Measurements from ENCODE around the gene STAC. TPM values are rescaled to one million over a fixed set of nuclear protein-coding genes. Genes with fewer than 3 reads are reported as not detected.

The STAC gene
- total and polyA plus RNA-seq, 12 donors = 1.3 to 12.0 (median 3.4) TPM

DNA sequence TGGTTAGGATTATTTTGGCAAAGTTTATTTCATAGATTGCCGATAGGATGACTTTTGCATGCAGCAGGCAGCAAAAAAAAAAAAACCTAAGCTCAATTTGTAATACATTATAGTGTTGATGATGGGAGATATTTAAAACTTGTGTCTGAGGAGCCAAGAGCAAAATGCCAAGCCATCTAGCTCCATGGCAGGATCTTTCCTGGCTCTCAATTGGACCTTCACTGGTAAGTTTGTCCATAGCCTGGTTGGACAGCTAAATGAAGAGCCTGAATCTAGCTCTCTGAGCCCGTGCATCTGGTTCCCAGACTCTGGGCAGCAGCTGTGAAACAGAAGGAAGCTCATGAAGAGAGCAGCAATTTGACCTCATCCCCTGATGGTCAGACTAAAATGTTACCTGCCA lies 17.5 kb downstream of the STAC start:
- no peak overlapping the region for H3K4me3 ChIP-seq
- H3K27me3 ChIP-seq = no peaks in the 10 kb centered on the region
- 89 to 94% (median 92%) methylated on average over 2 of the region's 2 CpGs for WGBS, 4 donors
- no peak for TF ChIP-seq POLR2A (IDR thresholded peaks at IDR 0.05)
- H3K27ac ChIP-seq = no peak overlapping the region
- intact Hi-C loops (cut with DNase I) = no loop called here
- no peak for DNase-seq
- no peaks in the 10 kb centered on the region for H3K4me1 ChIP-seq (replicated peaks in 1 of 2)
- H3K36me3 ChIP-seq (replicated peaks in 1 of 2) = no peaks in the 10 kb centered on the region
- H3K9me3 ChIP-seq (replicated peaks in 1 of 3) = no peaks in the 10 kb centered on the region

DNA sequence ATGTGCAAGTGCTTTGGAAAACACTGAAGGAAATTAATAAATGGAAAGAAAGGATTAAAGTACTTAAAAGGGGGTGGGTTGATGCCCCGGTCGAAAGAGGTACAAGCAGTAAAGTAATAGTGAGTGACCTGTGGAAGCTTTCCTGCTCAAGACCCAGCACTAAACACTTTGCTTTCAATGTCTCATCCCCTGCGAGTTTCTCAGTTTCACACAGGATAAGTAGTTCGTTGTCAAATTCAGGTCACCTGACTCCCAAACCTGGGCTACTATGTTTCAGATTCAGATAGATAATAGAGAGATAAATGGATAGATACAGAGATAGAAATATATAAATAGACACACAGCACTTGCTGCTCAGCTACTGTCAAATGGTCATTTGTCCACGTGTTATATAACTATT lies 19.6 kb downstream of the STAC start:
- TF ChIP-seq CTCF (IDR thresholded peaks at IDR 0.05) = no peak
- TF ChIP-seq POLR2A (IDR thresholded peaks at IDR 0.05) = no peak
- no peak for DNase-seq
- Histone ChIP-seq H3K27me3 (no peaks in the 10 kb centered on the region), H3K9me3 (replicated peaks in 1 of 3) (no peaks in the 10 kb centered on the region), H3K4me3 (no peak overlapping the region), H3K27ac (no peak overlapping the region), H3K36me3 (replicated peaks in 1 of 2) (no peaks in the 10 kb centered on the region), H3K4me1 (replicated peaks in 1 of 2) (no peaks in the 10 kb centered on the region)
- intact Hi-C loops (cut with DNase I) = no loop called here
- 82 to 87% (median 84%) methylated on average over 5 of the region's 5 CpGs for WGBS, 4 donors

DNA sequence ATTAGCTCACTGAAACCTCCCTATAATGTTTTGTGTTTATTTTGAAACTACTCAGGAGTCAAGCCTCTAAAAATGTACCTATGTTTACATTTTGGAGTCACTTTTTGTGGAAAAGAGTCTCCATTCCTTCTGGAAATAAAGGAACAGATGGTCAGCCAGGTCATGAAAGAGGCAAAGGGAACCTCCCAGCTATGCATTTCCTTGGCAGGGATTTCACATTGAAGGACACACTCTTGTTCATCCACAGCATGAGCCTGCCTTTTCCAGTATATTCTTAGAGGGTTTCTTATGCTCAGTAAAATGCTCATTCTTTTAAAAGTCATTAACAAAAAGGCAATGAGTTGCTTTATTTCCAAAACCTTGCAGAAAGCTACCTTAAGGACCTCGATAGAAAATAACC lies 20.8 kb downstream of the STAC start:
- intact Hi-C loops (cut with DNase I) = no loop called here
- H3K36me3 ChIP-seq (replicated peaks in 1 of 2) = no peaks in the 10 kb centered on the region
- no peaks in the 10 kb centered on the region for H3K27me3 ChIP-seq
- no peak overlapping the region for H3K27ac ChIP-seq
- H3K4me1 ChIP-seq (replicated peaks in 1 of 2) = no peaks in the 10 kb centered on the region
- no peak for TF ChIP-seq CTCF (IDR thresholded peaks at IDR 0.05)
- TF ChIP-seq POLR2A (IDR thresholded peaks at IDR 0.05) = no peak
- no peaks in the 10 kb centered on the region for H3K9me3 ChIP-seq (replicated peaks in 1 of 3)
- no peak overlapping the region for H3K4me3 ChIP-seq
- 81 to 100% (median 86%) methylated on average over 1 of the region's 1 CpG for WGBS, 4 donors
- no peak for DNase-seq

GRCh38 chr3:36403661-36404060 lies 23.4 kb downstream of the STAC start:
- no peak overlapping the region for H3K4me3 ChIP-seq
- no peaks in the 10 kb centered on the region for H3K36me3 ChIP-seq (replicated peaks in 1 of 2)
- intact Hi-C loops (cut with DNase I) = no loop called here
- H3K4me1 ChIP-seq (replicated peaks in 1 of 2) = no peaks in the 10 kb centered on the region
- no peak for DNase-seq
- no peaks in the 10 kb centered on the region for H3K9me3 ChIP-seq (replicated peaks in 1 of 3)
- no peak overlapping the region for H3K27ac ChIP-seq
- no peak for TF ChIP-seq CTCF (IDR thresholded peaks at IDR 0.05)
- no peaks in the 10 kb centered on the region for H3K27me3 ChIP-seq

DNA sequence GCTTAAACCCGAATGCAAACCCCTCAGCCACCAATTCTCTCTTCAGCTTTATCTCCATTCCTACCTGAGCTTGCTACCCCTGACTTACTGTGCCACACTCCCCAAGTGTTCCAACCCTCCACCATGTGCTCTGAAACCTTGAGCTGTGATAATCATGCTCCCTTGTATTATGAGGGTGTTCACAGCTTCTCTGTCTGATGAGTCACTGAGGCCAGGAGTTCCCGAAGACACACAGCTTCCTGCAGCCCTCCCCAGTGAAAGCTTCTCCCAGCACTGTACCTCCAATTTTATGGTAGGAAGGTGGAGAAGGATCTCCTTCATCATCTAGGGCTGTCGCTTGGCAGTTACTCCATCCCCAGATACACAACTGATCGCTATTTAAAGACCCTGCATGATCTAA lies 24.9 kb downstream of the STAC start:
- Histone ChIP-seq H3K4me1 (replicated peaks in 1 of 2) (no peaks in the 10 kb centered on the region), H3K36me3 (replicated peaks in 1 of 2) (no peaks in the 10 kb centered on the region), H3K27ac (no peak overlapping the region), H3K27me3 (no peaks in the 10 kb centered on the region), H3K4me3 (no peak overlapping the region), H3K9me3 (replicated peaks in 1 of 3) (no peaks in the 10 kb centered on the region)
- DNase-seq = no peak
- TF ChIP-seq POLR2A (IDR thresholded peaks at IDR 0.05) (no peak), CTCF (IDR thresholded peaks at IDR 0.05) (no peak)
- intact Hi-C loops (cut with DNase I) = no loop called here
- WGBS, 4 donors = 92 to 98% (median 94%) methylated on average over 4 of the region's 4 CpGs
